Keratinocyte (primary cell): ENCODE data around the gene PTPRN2. TPM values are rescaled to one million over a fixed set of nuclear protein-coding genes. Genes with fewer than 3 reads are reported as not detected.

Source experiments
- DNase-seq: peaks from one replicate; pipeline ENCODE4 v3.0.0-alpha.2; 2011; ENCODE audit warnings: low read depth, missing footprints, low spot score
- FAIRE-seq: peaks from 2 replicates; lab custom pipeline; 2011; peaks lifted over from hg19 to GRCh38; lab: Jason Lieb, UNC
- H2AFZ ChIP-seq: 2 replicates; pipeline ENCODE4 v1.6.0; 2012; ENCODE audit warnings: low read length, control low read depth, inconsistent platforms; ENCODE audit not compliant: control insufficient read depth
- H3K27ac ChIP-seq: 2 replicates; pipeline ENCODE4 v1.5.1; 2011; ENCODE audit warnings: low read length; ENCODE audit not compliant: control insufficient read depth, insufficient read depth
- H3K27me3 ChIP-seq: 3 replicates; pipeline ENCODE4 v1.6.0; 2011; ENCODE audit warnings: low read length; ENCODE audit not compliant: control insufficient read depth, insufficient read depth; ENCODE audit errors: extremely low read depth
- H3K36me3 ChIP-seq, 2 experiments: 2 replicates in 1 of 2; 3 replicates in 1 of 2; pipeline ENCODE4 v1.5.1; 2011; ENCODE audit warnings: low read length in 2 of 2, mild to moderate bottlenecking in 1 of 2; ENCODE audit not compliant: control insufficient read depth in 2 of 2, insufficient read depth in 2 of 2; ENCODE audit errors: extremely low read depth in 1 of 2
- H3K4me1 ChIP-seq: 3 replicates; pipeline ENCODE4 v1.5.1; 2011; ENCODE audit warnings: low read length; ENCODE audit not compliant: control insufficient read depth, insufficient read depth; ENCODE audit errors: extremely low read depth
- H3K4me2 ChIP-seq: 3 replicates; pipeline ENCODE4 v1.6.0; 2011; ENCODE audit warnings: low read depth, low read length; ENCODE audit not compliant: control insufficient read depth, insufficient read depth; ENCODE audit errors: extremely low read depth
- H3K4me3 ChIP-seq, 3 experiments: fragments of 200-600 bp in 1 of 3; sonication (generic) in 1 of 3; 2 replicates in 2 of 3; 3 replicates in 1 of 3; pipeline ENCODE4 v1.5.1; 2011 to 2016; ENCODE audit warnings: low read length in 3 of 3, mild to moderate bottlenecking in 3 of 3, control low read depth in 2 of 3, inconsistent platforms in 1 of 3, low read depth in 1 of 3, mixed read lengths in 1 of 3, mixed run types in 1 of 3, moderate library complexity in 1 of 3; ENCODE audit not compliant: control insufficient read depth in 2 of 3, insufficient read depth in 2 of 3; ENCODE audit errors: extremely low read depth in 1 of 3
- H3K79me2 ChIP-seq: 2 replicates; pipeline ENCODE4 v1.6.0; 2012; ENCODE audit warnings: low read length; ENCODE audit not compliant: control insufficient read depth, insufficient read depth
- H3K9ac ChIP-seq: 3 replicates; pipeline ENCODE4 v1.6.0; 2011; ENCODE audit warnings: low read length; ENCODE audit not compliant: control insufficient read depth, insufficient read depth; ENCODE audit errors: extremely low read depth
- H3K9me1 ChIP-seq: 3 replicates; pipeline ENCODE4 v1.6.0; 2011; ENCODE audit warnings: low read length; ENCODE audit not compliant: control insufficient read depth, insufficient read depth; ENCODE audit errors: extremely low read depth
- H3K9me3 ChIP-seq: 2 replicates; pipeline ENCODE4 v1.5.1; 2012; ENCODE audit warnings: low read depth, low read length; ENCODE audit not compliant: control insufficient read depth
- H4K20me1 ChIP-seq: 3 replicates; pipeline ENCODE4 v1.6.0; 2011; ENCODE audit warnings: low read length; ENCODE audit not compliant: control insufficient read depth, insufficient read depth; ENCODE audit errors: extremely low read depth
- EZH2 ChIP-seq: IDR thresholded peaks from one replicate; pipeline ENCODE4 v1.6.1; 2012; ENCODE audit warnings: inconsistent platforms, mild to moderate bottlenecking, low read length, moderate library complexity
- dilution Hi-C: fragments of 300-500 bp; cut with MboI; formaldehyde crosslinking; loops from one replicate; pipeline ENCODE4 v1.7.0; 2020; ENCODE audit warnings: low sequenced_read_pairs; ENCODE audit not compliant: extremely low pct_ligation_motif_present
- polyA plus RNA-seq, 5 experiments: library from polyadenylated mRNA; depleted of rRNA in 3 of 5; stranded (reverse) in 3 of 5; stranded (forward) in 1 of 5; unstranded in 1 of 5; fragments of >200 nt; gene quantifications; 1 replicate in 1 of 5; 2 replicates in 3 of 5; 3 replicates in 1 of 5; pipeline versions ENCODE4 v1.2.1 to v1.2.3, GENCODE V29; 2011 to 2012; ENCODE audit warnings: missing spikeins in 2 of 5, low read depth in 1 of 5, low replicate concordance in 1 of 5
- TF ChIP-seq, protein P1 (sequence below), 3 experiments: IDR thresholded peaks in 1 of 3; conservative IDR thresholded peaks in 1 of 3; optimal IDR thresholded peaks in 1 of 3; 2 replicates in 2 of 3; 3 replicates in 1 of 3; pipeline versions ENCODE3 to v1.5.1; 2011; ENCODE audit warnings: low read length in 3 of 3, mild to moderate bottlenecking in 3 of 3, moderate library complexity in 2 of 3, control low read depth in 1 of 3, inconsistent platforms in 1 of 3; ENCODE audit not compliant: insufficient read depth in 2 of 3; ENCODE audit errors: extremely low read depth in 1 of 3

The PTPRN2 gene
- polyA plus RNA-seq, 1 donor (not counting 4 experiments of a cell fraction or from before 2014, with no cell fraction given) = not detected

DNA sequence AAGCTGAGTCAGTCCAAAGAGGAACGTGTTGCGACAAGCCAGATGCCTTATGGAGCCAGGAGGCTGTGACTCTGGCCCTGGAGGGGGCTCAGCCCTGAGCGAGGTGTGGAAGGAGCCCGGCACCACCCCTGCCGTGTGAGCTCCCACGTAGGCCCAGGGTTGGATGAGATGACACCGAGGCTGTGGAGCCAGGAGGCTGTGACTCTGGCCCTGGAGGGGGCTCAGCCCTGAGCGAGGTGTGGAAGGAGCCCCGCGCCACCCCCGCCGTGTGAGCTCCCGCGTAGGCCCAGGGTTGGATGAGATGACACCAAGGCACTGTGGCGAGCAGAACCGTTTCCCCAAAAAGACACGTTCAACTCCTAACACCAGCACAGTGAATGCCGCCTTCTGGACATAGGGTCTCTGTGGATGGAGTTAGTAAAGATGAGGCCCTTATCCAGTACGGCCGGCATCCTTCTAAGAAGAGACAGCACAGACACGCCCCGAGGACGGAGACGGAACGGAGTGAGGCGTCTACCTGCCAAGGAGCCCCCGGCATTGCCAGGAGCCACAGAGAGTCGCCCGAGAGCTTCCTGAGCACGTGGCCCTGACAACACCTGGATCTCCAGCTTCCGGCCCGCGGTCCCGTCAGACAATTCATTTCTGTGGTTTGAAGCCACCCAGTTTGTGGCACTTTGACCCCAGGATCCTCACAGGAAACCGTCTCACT lies 778.3 kb downstream of the PTPRN2 start:
- no peak for DNase-seq
- Histone ChIP-seq H3K4me3 (no peak overlapping the region), H3K79me2 (no peaks in the 10 kb centered on the region), H3K4me2 (no peak overlapping the region), H3K4me1 (no peaks in the 10 kb centered on the region), H2AFZ (no peak overlapping the region), H4K20me1 (no peaks in the 10 kb centered on the region), H3K9me3 (peaks cover 26% of the 10 kb centered on the region), H3K9me1 (no peaks in the 10 kb centered on the region), H3K27ac (no peak overlapping the region), H3K27me3 (no peaks in the 10 kb centered on the region), H3K9ac (no peak overlapping the region), H3K36me3 (no peaks in the 10 kb centered on the region)
- no peak for TF ChIP-seq EZH2
- TF ChIP-seq, protein P1, sequence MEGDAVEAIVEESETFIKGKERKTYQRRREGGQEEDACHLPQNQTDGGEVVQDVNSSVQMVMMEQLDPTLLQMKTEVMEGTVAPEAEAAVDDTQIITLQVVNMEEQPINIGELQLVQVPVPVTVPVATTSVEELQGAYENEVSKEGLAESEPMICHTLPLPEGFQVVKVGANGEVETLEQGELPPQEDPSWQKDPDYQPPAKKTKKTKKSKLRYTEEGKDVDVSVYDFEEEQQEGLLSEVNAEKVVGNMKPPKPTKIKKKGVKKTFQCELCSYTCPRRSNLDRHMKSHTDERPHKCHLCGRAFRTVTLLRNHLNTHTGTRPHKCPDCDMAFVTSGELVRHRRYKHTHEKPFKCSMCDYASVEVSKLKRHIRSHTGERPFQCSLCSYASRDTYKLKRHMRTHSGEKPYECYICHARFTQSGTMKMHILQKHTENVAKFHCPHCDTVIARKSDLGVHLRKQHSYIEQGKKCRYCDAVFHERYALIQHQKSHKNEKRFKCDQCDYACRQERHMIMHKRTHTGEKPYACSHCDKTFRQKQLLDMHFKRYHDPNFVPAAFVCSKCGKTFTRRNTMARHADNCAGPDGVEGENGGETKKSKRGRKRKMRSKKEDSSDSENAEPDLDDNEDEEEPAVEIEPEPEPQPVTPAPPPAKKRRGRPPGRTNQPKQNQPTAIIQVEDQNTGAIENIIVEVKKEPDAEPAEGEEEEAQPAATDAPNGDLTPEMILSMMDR (optimal IDR thresholded peaks at IDR 0.05 in 1 of 3, IDR thresholded peaks at IDR 0.05 in 1 of 3, conservative IDR thresholded peaks at IDR 0.05 in 1 of 3; ENCODE audit: extremely low read depth in 1 of 3, insufficient read depth in 2 of 3, low read length in 3 of 3) = no peak
- dilution Hi-C loops = no loop called here
- FAIRE-seq = no peak

DNA sequence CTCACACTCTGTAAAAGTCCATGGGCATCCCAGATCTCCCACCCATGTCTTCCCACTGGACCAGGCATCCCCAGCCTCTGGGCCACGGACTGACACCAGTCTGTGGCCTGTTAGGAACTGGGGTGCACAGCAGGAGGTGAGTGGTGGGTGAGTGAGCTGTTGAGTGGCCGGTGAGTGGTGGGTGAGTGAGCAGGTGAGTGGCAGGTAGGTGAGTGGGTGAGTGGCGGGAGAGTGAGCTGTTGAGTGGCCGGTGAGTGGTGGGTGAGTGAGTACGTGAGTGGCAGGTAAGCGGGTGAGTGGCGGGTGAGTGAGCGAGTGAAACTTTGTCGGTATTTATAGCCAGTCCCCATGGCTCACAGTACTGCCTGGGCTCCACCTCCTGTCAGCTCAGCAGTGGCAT lies 779.6 kb downstream of the PTPRN2 start:
- H3K27ac ChIP-seq = no peak overlapping the region
- no peaks in the 10 kb centered on the region for H3K9me1 ChIP-seq
- TF ChIP-seq EZH2 = no peak
- TF ChIP-seq, protein P1 (optimal IDR thresholded peaks at IDR 0.05 in 1 of 3, IDR thresholded peaks at IDR 0.05 in 1 of 3, conservative IDR thresholded peaks at IDR 0.05 in 1 of 3; ENCODE audit: extremely low read depth in 1 of 3, insufficient read depth in 2 of 3, low read length in 3 of 3) = no peak
- H3K9me3 ChIP-seq = peaks cover 26% of the 10 kb centered on the region
- no peaks in the 10 kb centered on the region for H3K27me3 ChIP-seq
- H3K36me3 ChIP-seq = no peaks in the 10 kb centered on the region
- no peak overlapping the region for H2AFZ ChIP-seq
- H4K20me1 ChIP-seq = no peaks in the 10 kb centered on the region
- H3K79me2 ChIP-seq = no peaks in the 10 kb centered on the region
- H3K9ac ChIP-seq = no peak overlapping the region
- DNase-seq (no peak), FAIRE-seq (no peak)
- no peaks in the 10 kb centered on the region for H3K4me1 ChIP-seq
- dilution Hi-C loops = no loop called here
- H3K4me3 ChIP-seq = no peak overlapping the region
- no peak overlapping the region for H3K4me2 ChIP-seq
